BJ (cell line): ENCODE results near the gene MTFP1. TPM values are rescaled to one million over a fixed set of nuclear protein-coding genes. Genes with fewer than 3 reads are reported as not detected.
"Not testable (repeated sequence)": the region's sequence is repeated elsewhere in the genome, so short reads cannot be mapped to it uniquely, and the experiment has no call there.

ENCODE experiments used
- CTCF ChIA-PET: fragments of 350-600 bp; formaldehyde crosslinking; extraction: SDS; loops from one replicate; lab custom pipeline; 2021; ENCODE audit warnings: antibody characterized with exemption, inconsistent platforms; lab: Yijun Ruan, JAX
- POLR2A ChIA-PET: fragments of 300-600 bp; sonication (Branson Sonifier 250); formaldehyde crosslinking; extraction: SDS; loops from one replicate; lab custom pipeline; 2021; ENCODE audit warnings: antibody characterized with exemption; lab: Charles Lee
- DNase-seq: peaks from one replicate; pipeline ENCODE4 v3.0.0-alpha.2; 2011; ENCODE audit warnings: low read depth
- H3K27me3 ChIP-seq: 2 replicates; pipeline ENCODE4 v1.6.0; 2011; ENCODE audit warnings: low read length; ENCODE audit not compliant: control insufficient read depth, insufficient read depth
- H3K36me3 ChIP-seq: 2 replicates; pipeline ENCODE4 v1.5.1; 2011; ENCODE audit warnings: low read length; ENCODE audit not compliant: control insufficient read depth, insufficient read depth
- H3K4me3 ChIP-seq: 2 replicates; pipeline ENCODE4 v1.5.1; 2011; ENCODE audit warnings: low read depth, mild to moderate bottlenecking, control low read depth, low read length
- polyA plus RNA-seq: library from polyadenylated mRNA; depleted of rRNA; stranded (reverse); fragments of >200 nt; gene quantifications from 2 replicates; pipeline ENCODE4 v1.2.3, GENCODE V29; 2011
- TF ChIP-seq, protein P1 (sequence below): IDR thresholded peaks from 2 replicates; pipeline ENCODE4 v1.5.1; 2011; ENCODE audit warnings: low read depth, mild to moderate bottlenecking, control low read depth, inconsistent platforms, low read length, moderate library complexity; ENCODE audit not compliant: insufficient read depth

MTFP1 gene
- polyA plus RNA-seq, 1 experiment: 8.3 TPM

DNA sequence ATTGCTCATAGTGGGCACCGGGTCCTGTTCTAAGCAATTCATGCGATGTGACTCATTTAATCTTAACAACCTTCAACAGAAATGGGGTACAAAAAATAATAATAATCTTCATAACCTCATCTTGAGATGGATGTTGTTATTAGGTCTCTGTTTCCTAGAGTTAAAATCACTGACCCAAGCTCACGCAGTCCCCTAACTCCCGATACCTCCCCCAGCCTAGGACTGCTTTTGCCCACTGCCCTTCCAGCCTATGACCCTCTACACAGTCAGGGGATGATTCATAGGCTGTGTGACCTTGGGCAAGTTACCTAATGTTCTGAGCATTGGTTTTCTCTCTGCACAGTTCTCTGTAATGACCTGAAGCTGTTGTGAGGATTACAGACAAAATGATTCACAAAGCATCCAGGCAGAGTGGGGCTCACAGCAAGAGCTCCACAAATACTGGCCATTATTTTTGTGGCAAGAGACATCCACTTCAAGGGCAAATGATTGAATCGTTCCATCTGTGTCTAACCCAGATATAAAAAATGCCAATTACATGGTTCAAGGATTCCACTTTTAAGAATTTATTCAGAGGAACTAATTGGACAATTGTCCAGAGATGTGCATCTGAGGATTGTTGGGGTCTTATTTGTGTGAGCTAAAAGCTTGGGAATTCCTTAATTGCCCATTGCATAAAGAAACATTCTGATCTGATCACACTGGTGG lies 20.0 kb downstream of the MTFP1 start:
- no peak overlapping the region for H3K4me3 ChIP-seq
- peaks cover 4% of the 10 kb centered on the region; the same call in 1 of the 2 replicates for H3K27me3 ChIP-seq
- TF ChIP-seq, protein P1, sequence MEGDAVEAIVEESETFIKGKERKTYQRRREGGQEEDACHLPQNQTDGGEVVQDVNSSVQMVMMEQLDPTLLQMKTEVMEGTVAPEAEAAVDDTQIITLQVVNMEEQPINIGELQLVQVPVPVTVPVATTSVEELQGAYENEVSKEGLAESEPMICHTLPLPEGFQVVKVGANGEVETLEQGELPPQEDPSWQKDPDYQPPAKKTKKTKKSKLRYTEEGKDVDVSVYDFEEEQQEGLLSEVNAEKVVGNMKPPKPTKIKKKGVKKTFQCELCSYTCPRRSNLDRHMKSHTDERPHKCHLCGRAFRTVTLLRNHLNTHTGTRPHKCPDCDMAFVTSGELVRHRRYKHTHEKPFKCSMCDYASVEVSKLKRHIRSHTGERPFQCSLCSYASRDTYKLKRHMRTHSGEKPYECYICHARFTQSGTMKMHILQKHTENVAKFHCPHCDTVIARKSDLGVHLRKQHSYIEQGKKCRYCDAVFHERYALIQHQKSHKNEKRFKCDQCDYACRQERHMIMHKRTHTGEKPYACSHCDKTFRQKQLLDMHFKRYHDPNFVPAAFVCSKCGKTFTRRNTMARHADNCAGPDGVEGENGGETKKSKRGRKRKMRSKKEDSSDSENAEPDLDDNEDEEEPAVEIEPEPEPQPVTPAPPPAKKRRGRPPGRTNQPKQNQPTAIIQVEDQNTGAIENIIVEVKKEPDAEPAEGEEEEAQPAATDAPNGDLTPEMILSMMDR: no peak
- H3K36me3 ChIP-seq: no peaks in the 10 kb centered on the region
- ChIA-PET POLR2A (interaction anchor here (0.6 kb wide), 2 partner anchors 156 to 892 kb away, joined by 3 to 5 read pairs; partner anchors contain the start of gene THOC5), CTCF (interaction anchor here (0.7 to 3.1 kb wide), 23 partner anchors 8 to 335 kb away, joined by 3 to 21 read pairs (median 5); partner anchors contain the start of genes MTFP1 and RNF215)
- DNase-seq: no peak

DNA sequence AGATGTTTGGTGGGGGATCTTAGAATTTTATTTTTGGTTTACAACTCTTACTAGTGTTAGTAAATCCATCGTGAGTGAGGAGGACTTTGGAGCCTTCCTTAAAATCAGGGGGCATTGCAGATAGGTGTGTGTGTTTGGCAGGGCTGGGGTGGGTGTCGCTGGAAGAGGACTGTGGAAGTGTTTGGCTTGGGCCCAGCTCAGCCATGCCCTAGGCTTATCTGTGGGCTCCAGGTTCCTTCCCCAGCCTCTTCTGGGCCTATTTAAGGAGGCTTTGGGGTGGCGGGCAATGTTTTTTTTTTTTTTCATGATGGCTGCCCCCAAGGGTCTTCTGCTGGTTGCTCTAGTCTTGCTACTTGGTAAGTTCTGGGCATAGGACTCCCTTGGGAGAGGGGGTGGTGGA lies 22.1 kb downstream of the MTFP1 start:
- Histone ChIP-seq H3K36me3 (no peaks in the 10 kb centered on the region), H3K4me3 (no peak overlapping the region), H3K27me3 (peaks cover 4% of the 10 kb centered on the region; the same call in 1 of the 2 replicates)
- no peak for DNase-seq
- TF ChIP-seq, protein P1: no peak
- POLR2A ChIA-PET: no interaction called here
- CTCF ChIA-PET: no interaction called here

DNA sequence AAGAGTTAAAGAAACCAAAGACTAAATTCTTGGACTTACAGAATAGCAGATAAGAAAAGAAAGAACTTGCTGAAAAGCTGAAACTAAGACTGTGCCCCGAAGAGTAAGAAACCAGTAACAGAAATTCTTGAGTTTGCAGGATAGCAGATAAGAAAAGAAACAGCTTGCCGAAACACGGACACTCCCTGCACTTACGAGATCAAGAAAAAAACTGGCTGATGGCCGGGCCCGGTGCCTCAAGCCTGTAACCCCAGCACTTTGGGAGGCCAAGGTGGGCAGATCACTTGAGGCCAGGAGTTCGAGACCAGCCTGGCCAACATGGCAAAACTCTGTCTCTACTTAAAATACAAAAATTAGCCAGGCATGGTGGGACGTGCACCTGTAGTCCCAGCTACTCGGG lies 25.9 kb downstream of the MTFP1 start:
- CTCF ChIA-PET: interaction anchor here (0.7 kb wide), 1 partner anchor 59 kb away, joined by 3 read pairs; no protein-coding TSS in a partner anchor
- POLR2A ChIA-PET, H3K4me3 ChIP-seq, H3K27me3 ChIP-seq, DNase-seq, H3K36me3 ChIP-seq: not testable (repeated sequence)

DNA sequence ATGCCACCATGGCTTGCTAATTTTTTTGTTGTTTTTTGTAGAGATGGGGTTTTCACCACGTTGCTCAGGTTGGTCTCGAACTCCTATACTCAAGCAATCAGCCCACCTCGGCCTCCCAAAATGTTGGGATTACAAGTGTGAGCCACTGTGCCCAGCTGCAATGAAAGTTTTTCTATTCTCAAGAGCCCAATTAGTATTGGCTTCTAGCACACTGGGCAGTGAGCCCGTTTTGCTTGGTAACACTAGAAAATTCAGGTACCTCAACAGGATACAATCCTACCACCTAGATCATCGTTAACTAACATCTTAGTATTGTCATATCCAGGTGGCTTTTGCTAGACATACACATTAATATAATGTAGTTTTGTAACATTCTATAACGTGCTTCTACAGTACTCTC lies 27.3 kb downstream of the MTFP1 start:
- TF ChIP-seq, protein P1: no peak
- no peak for DNase-seq
- Histone ChIP-seq H3K4me3 (no peak overlapping the region), H3K36me3 (no peaks in the 10 kb centered on the region), H3K27me3 (peaks cover 4% of the 10 kb centered on the region; the same call in 1 of the 2 replicates)
- CTCF ChIA-PET: no interaction called here
- POLR2A ChIA-PET: no interaction called here

DNA sequence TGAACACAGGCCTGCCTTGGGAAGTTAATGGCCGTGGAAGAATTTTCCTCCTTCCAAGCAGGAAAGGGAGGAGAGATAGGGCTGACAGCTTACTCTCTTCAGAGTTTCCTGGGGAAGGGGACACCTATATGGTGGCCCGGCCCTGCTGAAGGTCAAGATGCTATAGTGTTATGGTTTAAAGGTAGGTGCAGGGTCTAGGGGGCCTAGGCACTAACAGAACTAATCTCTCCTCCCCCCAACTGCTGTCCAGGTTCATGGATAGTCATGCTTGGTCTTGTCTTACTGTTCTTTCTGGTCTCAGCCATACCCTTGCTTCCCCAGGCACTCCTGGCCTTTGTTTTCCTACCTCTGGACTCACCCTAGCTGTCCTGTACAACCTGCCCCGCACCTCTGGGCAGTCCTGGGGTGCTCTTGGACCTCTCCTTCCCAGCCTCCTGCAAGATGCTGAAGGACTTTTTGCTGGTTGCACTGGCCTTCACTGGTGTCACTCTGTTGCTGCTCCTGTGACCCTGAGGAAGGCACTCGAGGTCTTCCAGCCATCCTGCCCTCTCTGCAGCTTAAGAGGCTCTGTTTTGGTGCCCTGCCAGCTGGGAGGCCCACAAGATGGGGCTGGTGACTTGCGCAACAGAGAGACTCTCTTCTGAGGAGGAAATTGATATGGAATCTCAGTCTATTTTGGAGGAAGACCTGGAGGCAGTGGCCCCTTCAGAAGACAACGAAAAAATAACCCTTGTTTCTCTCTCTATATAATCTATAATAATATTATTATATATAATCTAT lies 28.4 kb downstream of the MTFP1 start:
- no peaks in the 10 kb centered on the region for H3K36me3 ChIP-seq
- ChIA-PET POLR2A (no interaction called here), CTCF (interaction anchor here (0.6 to 1.2 kb wide), 2 partner anchors 8 to 45 kb away, joined by 3 read pairs; no protein-coding TSS in a partner anchor)
- no peak overlapping the region for H3K4me3 ChIP-seq
- peaks cover 1% of the 10 kb centered on the region; the same call in 1 of the 2 replicates for H3K27me3 ChIP-seq
- TF ChIP-seq, protein P1: no peak
- DNase-seq: no peak
